Measurements from ENCODE around the gene MYO7A.

The MYO7A gene

GRCh38 chr11:77104727-77105126, 23.3 kb upstream of the MYO7A start:
- Histone ChIP-seq H2AFZ (ENCODE audit: low read length) (no peak overlapping the region), H3K27me3 (ENCODE audit: insufficient read depth, low read length) (no peaks in the 10 kb centered on the region), H3K27ac (ENCODE audit: low read depth, low read length, poor library complexity, severe bottlenecking) (no peak overlapping the region)

GRCh38 chr11:77106321-77106720, 21.7 kb upstream of the MYO7A start:
- Histone ChIP-seq H3K9ac (ENCODE audit: low read length) (no peak overlapping the region), H3K4me2 (ENCODE audit: low read length) (no peak overlapping the region), H3K9me2 (ENCODE audit: low read depth, low read length) (no peaks in the 10 kb centered on the region)

More at GRCh38 chr11:77104727-77105126, 23.3 kb upstream of the MYO7A start:
- H3K4me2 ChIP-seq (ENCODE audit: low read length) = no peak overlapping the region
- no peaks in the 10 kb centered on the region for H3K36me3 ChIP-seq (ENCODE audit: insufficient read depth, low read length)
- no peaks in the 10 kb centered on the region for H3K9me2 ChIP-seq (ENCODE audit: low read depth, low read length)
- no peaks in the 10 kb centered on the region for H4K20me1 ChIP-seq (ENCODE audit: insufficient read depth, low read length)
- H3K4me1 ChIP-seq (ENCODE audit: insufficient read depth, low read length, severe bottlenecking) = no peaks in the 10 kb centered on the region
- H3K9me3 ChIP-seq (ENCODE audit: low read length) = no peaks in the 10 kb centered on the region
- H3K9ac ChIP-seq (ENCODE audit: low read length) = no peak overlapping the region
- no peaks in the 10 kb centered on the region for H3K79me2 ChIP-seq (ENCODE audit: insufficient read depth, low read length)
- TF ChIP-seq EZH2 (IDR thresholded peaks at IDR 0.05; ENCODE audit: borderline replicate concordance, low read length) = no peak
- TF ChIP-seq CTCF (IDR thresholded peaks at IDR 0.05; ENCODE audit: low read length) = no peak
- no peaks in the 10 kb centered on the region for H3F3A ChIP-seq (ENCODE audit: insufficient read depth, low read length)
- no peak overlapping the region for H3K4me3 ChIP-seq (ENCODE audit: low read depth, low read length, poor library complexity, severe bottlenecking)

GRCh38 chr11:77106759-77107158, 21.3 kb upstream of the MYO7A start:
- H3K9me3 ChIP-seq (ENCODE audit: low read length) = no peaks in the 10 kb centered on the region
- H3K4me3 ChIP-seq (ENCODE audit: low read depth, low read length, poor library complexity, severe bottlenecking) = no peak overlapping the region
- H4K20me1 ChIP-seq (ENCODE audit: insufficient read depth, low read length) = no peaks in the 10 kb centered on the region
- H2AFZ ChIP-seq (ENCODE audit: low read length) = no peak overlapping the region
- no peak overlapping the region for H3K9ac ChIP-seq (ENCODE audit: low read length)
- no peaks in the 10 kb centered on the region for H3F3A ChIP-seq (ENCODE audit: insufficient read depth, low read length)
- H3K36me3 ChIP-seq (ENCODE audit: insufficient read depth, low read length) = no peaks in the 10 kb centered on the region
- no peak overlapping the region for H3K4me2 ChIP-seq (ENCODE audit: low read length)
- no peaks in the 10 kb centered on the region for H3K4me1 ChIP-seq (ENCODE audit: insufficient read depth, low read length, severe bottlenecking)
- H3K79me2 ChIP-seq (ENCODE audit: insufficient read depth, low read length) = no peaks in the 10 kb centered on the region
- H3K27ac ChIP-seq (ENCODE audit: low read depth, low read length, poor library complexity, severe bottlenecking) = no peak overlapping the region
- H3K27me3 ChIP-seq (ENCODE audit: insufficient read depth, low read length) = 0 out of 2 replicates have a peak, but pooled peaks cover 2% of the 10 kb centered on the region
- no peaks in the 10 kb centered on the region for H3K9me2 ChIP-seq (ENCODE audit: low read depth, low read length)
- TF ChIP-seq CTCF (IDR thresholded peaks at IDR 0.05; ENCODE audit: low read length) (no peak), EZH2 (IDR thresholded peaks at IDR 0.05; ENCODE audit: borderline replicate concordance, low read length) (no peak)

More at GRCh38 chr11:77106321-77106720, 21.7 kb upstream of the MYO7A start:
- H3K79me2 ChIP-seq (ENCODE audit: insufficient read depth, low read length) = no peaks in the 10 kb centered on the region
- no peak overlapping the region for H3K27ac ChIP-seq (ENCODE audit: low read depth, low read length, poor library complexity, severe bottlenecking)
- no peaks in the 10 kb centered on the region for H4K20me1 ChIP-seq (ENCODE audit: insufficient read depth, low read length)
- no peaks in the 10 kb centered on the region for H3K4me1 ChIP-seq (ENCODE audit: insufficient read depth, low read length, severe bottlenecking)
- H3K36me3 ChIP-seq (ENCODE audit: insufficient read depth, low read length) = no peaks in the 10 kb centered on the region
- TF ChIP-seq EZH2 (IDR thresholded peaks at IDR 0.05; ENCODE audit: borderline replicate concordance, low read length) (no peak), CTCF (IDR thresholded peaks at IDR 0.05; ENCODE audit: low read length) (no peak)
- no peaks in the 10 kb centered on the region for H3K9me3 ChIP-seq (ENCODE audit: low read length)
- H3F3A ChIP-seq (ENCODE audit: insufficient read depth, low read length) = no peaks in the 10 kb centered on the region
- H2AFZ ChIP-seq (ENCODE audit: low read length) = no peak overlapping the region
- no peaks in the 10 kb centered on the region for H3K27me3 ChIP-seq (ENCODE audit: insufficient read depth, low read length)
- no peak overlapping the region for H3K4me3 ChIP-seq (ENCODE audit: low read depth, low read length, poor library complexity, severe bottlenecking)

Data from OCI-LY1 (cell line).